Measurements from ENCODE around the gene OPTC.

The OPTC gene

GRCh38 chr1:203549309-203549708 lies 55.4 kb downstream of the OPTC start:
- DNase-seq = no peak
- Mint-ChIP-seq H3K27ac (no peak overlapping the region), H3K27me3 (peaks cover 35% of the 10 kb centered on the region), H3K4me1 (no peaks in the 10 kb centered on the region), H3K36me3 (no peaks in the 10 kb centered on the region), H3K9me3 (no peaks in the 10 kb centered on the region), H3K4me3 (no peak overlapping the region)
- CTCF ChIA-PET = interaction anchor here (1.3 kb wide), 1 partner anchor 78 kb away, joined by 5 read pairs; no protein-coding TSS in a partner anchor

DNA sequence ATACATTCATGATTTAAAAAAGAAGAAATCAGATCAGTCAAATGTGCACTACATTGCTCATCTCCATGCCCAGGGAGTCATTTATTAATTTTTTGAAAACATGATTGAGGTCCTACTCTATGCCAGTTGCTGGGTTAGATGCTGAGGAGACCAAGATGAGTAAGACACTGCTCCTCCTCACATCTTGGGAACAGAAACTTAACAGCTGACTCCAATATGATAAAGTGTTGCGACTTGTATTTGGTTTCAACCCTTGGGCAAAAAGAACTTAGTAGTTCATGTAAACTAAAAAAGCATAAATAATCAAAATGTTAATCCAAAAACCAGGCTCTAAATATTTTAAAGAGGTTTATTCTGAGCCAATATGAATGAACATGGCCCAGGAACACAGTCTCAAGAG lies 56.9 kb downstream of the OPTC start:
- Mint-ChIP-seq H3K36me3 (no peaks in the 10 kb centered on the region), H3K4me3 (no peak overlapping the region), H3K27ac (no peak overlapping the region), H3K27me3 (peaks cover 31% of the 10 kb centered on the region), H3K4me1 (no peaks in the 10 kb centered on the region), H3K9me3 (no peaks in the 10 kb centered on the region)
- CTCF ChIA-PET = no interaction called here
- no peak for DNase-seq

- DNase-seq = no peak
- Mint-ChIP-seq H3K27ac (no peak overlapping the region), H3K4me3 (no peak overlapping the region), H3K9me3 (no peaks in the 10 kb centered on the region), H3K36me3 (no peaks in the 10 kb centered on the region), H3K27me3 (peaks cover 33% of the 10 kb centered on the region), H3K4me1 (no peaks in the 10 kb centered on the region)
- CTCF ChIA-PET = no interaction called here
Measured at GRCh38 chr1:203551550-203551949, 57.6 kb downstream of the OPTC start.

DNA sequence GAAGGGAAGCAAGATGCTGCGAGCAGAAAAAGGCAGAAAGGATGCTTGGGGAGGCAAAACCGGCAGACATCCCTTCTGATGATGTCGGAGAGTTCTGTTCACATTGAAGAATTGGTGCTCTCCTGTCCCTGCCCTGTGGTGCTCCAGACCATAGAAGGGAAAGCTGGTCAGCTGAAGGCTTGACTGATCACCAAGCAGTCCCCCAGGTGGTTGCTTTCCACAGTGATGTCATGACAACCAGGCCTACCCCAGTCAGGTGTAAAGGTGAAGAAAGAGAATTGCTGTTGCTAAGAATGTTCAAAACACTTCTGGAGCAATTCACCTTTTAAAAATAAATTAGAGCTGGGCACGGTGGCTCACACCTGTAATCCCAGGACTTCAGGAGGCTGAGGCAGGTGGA lies 59.5 kb downstream of the OPTC start:
- Mint-ChIP-seq H3K4me1 (no peaks in the 10 kb centered on the region), H3K27me3 (peaks cover 39% of the 10 kb centered on the region), H3K9me3 (no peaks in the 10 kb centered on the region), H3K4me3 (no peak overlapping the region), H3K36me3 (no peaks in the 10 kb centered on the region), H3K27ac (no peak overlapping the region)
- no peak for DNase-seq
- CTCF ChIA-PET = no interaction called here

GRCh38 chr1:203554071-203554470 lies 60.1 kb downstream of the OPTC start:
- Mint-ChIP-seq H3K4me3 (no peak overlapping the region), H3K27me3 (peaks cover 45% of the 10 kb centered on the region), H3K36me3 (no peaks in the 10 kb centered on the region), H3K27ac (no peak overlapping the region), H3K4me1 (no peaks in the 10 kb centered on the region), H3K9me3 (no peaks in the 10 kb centered on the region)
- no peak for DNase-seq
- CTCF ChIA-PET = no interaction called here

- Mint-ChIP-seq H3K36me3 (no peaks in the 10 kb centered on the region), H3K9me3 (no peaks in the 10 kb centered on the region), H3K4me1 (no peaks in the 10 kb centered on the region), H3K27ac (no peak overlapping the region), H3K27me3 (peaks cover 35% of the 10 kb centered on the region), H3K4me3 (no peak overlapping the region)
- CTCF ChIA-PET = interaction anchor here (0.8 kb wide), 1 partner anchor 51 kb away, joined by 3 read pairs; no protein-coding TSS in a partner anchor
- no peak for DNase-seq
Measured at GRCh38 chr1:203555076-203555475, 61.1 kb downstream of the OPTC start.

DNA sequence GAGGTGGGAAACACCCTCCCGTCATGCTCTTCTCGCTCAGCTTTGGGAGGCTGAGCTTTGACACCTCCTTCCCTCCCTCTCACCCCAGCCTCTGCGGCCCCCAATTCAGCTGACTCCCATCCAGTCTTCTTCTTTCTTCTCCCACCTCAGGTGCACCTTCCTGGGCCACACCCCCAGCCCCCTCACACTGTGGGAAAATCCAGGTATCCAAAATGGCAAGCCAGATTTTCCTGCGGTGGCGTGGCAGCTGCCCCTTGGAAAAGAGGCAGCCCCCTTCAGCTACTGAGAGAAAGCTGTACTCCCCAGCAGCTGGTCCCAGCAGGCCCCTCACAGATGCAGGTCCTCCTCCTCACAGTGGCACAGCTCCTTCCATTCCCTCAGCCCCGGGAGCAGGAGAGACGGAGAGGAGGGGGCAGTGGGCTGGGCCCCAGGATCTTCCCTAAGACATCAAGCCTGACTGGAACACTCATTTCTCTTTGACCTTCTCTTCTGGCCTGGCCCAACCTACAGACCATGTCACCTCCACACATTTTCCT lies 61.6 kb downstream of the OPTC start:
- no peak overlapping the region for H3K4me3 Mint-ChIP-seq
- H3K9me3 Mint-ChIP-seq = no peaks in the 10 kb centered on the region
- H3K27ac Mint-ChIP-seq = no peak overlapping the region
- CTCF ChIA-PET = no interaction called here
- H3K27me3 Mint-ChIP-seq = peaks cover 34% of the 10 kb centered on the region
- no peaks in the 10 kb centered on the region for H3K36me3 Mint-ChIP-seq
- DNase-seq = no peak
- no peaks in the 10 kb centered on the region for H3K4me1 Mint-ChIP-seq

DNA sequence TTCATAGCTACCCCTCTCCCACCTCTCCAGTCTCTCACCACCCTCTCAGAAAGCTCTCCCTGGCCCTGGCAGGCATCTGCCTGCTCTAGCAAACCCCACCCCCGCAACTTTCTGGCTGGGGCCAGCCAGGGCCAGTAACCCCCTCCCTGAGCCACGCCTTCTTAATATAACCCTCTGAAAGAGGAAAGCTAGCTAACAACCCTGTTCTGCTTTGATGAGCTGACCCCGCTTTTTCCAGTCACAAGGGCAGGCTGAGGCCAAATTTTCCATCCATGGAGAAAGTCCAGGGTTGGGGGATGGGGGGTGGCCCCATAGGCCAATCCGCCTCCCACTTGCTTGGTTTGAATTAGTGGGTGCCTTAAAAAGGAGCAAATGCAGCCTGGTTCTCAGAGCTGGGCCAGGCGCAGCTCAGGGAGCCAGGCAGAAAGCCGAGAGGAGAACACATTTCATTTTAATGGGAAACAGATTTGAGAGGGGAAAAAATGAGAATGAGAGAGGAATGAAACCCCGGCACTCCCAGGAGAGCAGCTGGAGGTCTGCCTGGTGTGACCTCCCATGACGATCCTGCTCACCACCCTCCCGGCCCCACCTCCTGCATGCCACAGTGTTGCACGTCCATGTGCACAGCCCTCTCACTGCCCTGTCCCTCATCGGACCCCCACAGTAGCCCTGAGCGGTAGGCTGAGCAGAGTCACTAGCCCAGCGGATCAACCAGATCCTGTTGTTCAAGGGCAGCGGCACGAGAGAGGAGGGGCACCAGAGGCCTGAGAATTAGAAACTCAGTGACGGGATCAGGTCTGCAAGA lies 62.3 kb downstream of the OPTC start:
- no peak overlapping the region for H3K27ac Mint-ChIP-seq

GRCh38 chr1:203557390-203557789 lies 63.4 kb downstream of the OPTC start:
- no peaks in the 10 kb centered on the region for H3K36me3 Mint-ChIP-seq
- no peak overlapping the region for H3K27ac Mint-ChIP-seq
- H3K9me3 Mint-ChIP-seq = no peaks in the 10 kb centered on the region
- H3K4me3 Mint-ChIP-seq = no peak overlapping the region
- no peaks in the 10 kb centered on the region for H3K4me1 Mint-ChIP-seq
- no peak for DNase-seq
- CTCF ChIA-PET = no interaction called here
- peaks cover 45% of the 10 kb centered on the region for H3K27me3 Mint-ChIP-seq

More for the DNA sequence above, 62.3 kb downstream of the OPTC start:
- H3K4me1 Mint-ChIP-seq = no peaks in the 10 kb centered on the region
- H3K9me3 Mint-ChIP-seq = no peaks in the 10 kb centered on the region
- CTCF ChIA-PET = no interaction called here
- H3K27me3 Mint-ChIP-seq = peaks cover 39% of the 10 kb centered on the region
- no peak for DNase-seq
- H3K36me3 Mint-ChIP-seq = no peaks in the 10 kb centered on the region
- no peak overlapping the region for H3K4me3 Mint-ChIP-seq

- DNase-seq = no peak
- Mint-ChIP-seq H3K9me3 (no peaks in the 10 kb centered on the region), H3K36me3 (no peaks in the 10 kb centered on the region), H3K4me3 (no peak overlapping the region), H3K4me1 (no peaks in the 10 kb centered on the region), H3K27me3 (peaks cover 47% of the 10 kb centered on the region), H3K27ac (no peak overlapping the region)
- CTCF ChIA-PET = no interaction called here
Measured at GRCh38 chr1:203558064-203558760, 64.3 kb downstream of the OPTC start.
